Activated B cell treated with CpG ODN at 0.5 μM for 24 hours (primary cell): ENCODE data around the gene ZFP82. TPM values are rescaled to one million over a fixed set of nuclear protein-coding genes. Genes with fewer than 3 reads are reported as not detected.

Experiments
- ATAC-seq: fragments of 200-7000 bp; cut with Tn5 transposase; one replicate; pipeline ENCODE4 v1.10.0; 2021; ENCODE audit warnings: low read depth, mild to moderate bottlenecking, moderate library complexity
- CTCF ChIA-PET: fragments of 350-600 bp; sonication (Branson Sonifier 250); formaldehyde crosslinking; loops from one replicate; lab custom pipeline; 2021; ENCODE audit warnings: antibody characterized with exemption; lab: Charles Lee
- POLR2A ChIA-PET: fragments of 350-600 bp; sonication (Branson Sonifier 250); formaldehyde crosslinking; loops from one replicate; lab custom pipeline; 2021; ENCODE audit warnings: antibody characterized with exemption; lab: Charles Lee
- DNase-seq: peaks from one replicate; pipeline ENCODE4 v3.0.0; 2022
- H3K27ac Mint-ChIP-seq: one replicate; pipeline ENCODE4 v1.8.0; 2020; ENCODE audit warnings: mixed read lengths
- H3K27me3 Mint-ChIP-seq: one replicate; pipeline ENCODE4 v1.8.0; 2021; ENCODE audit warnings: mixed read lengths
- H3K36me3 Mint-ChIP-seq: one replicate; pipeline ENCODE4 v1.8.0; 2021; ENCODE audit warnings: low read depth, mixed read lengths
- H3K4me1 Mint-ChIP-seq: one replicate; pipeline ENCODE4 v1.8.0; 2021; ENCODE audit warnings: mixed read lengths
- H3K4me3 Mint-ChIP-seq: one replicate; pipeline ENCODE4 v1.8.0; 2020; ENCODE audit warnings: mild to moderate bottlenecking, mixed read lengths
- H3K9me3 Mint-ChIP-seq: one replicate; pipeline ENCODE4 v1.8.0; 2020; ENCODE audit warnings: mixed read lengths
- CTCF ChIP-seq: fragments of 200-600 bp; IDR thresholded peaks from one replicate; pipeline ENCODE4 v1.8.0; 2022; ENCODE audit warnings: antibody characterized with exemption, mild to moderate bottlenecking
- intact Hi-C: fragments of 100-400 bp; cut with micrococcal nuclease; formaldehyde crosslinking; loops from one replicate; pipeline ENCODE4 v1.15.1; 2024
- total RNA-seq: library from RNA; stranded (reverse); gene quantifications from 2 replicates; pipeline ENCODE4 v1.2.3, GENCODE V29; 2022

The ZFP82 gene
- total RNA-seq, 1 donor from 2014 or later = 11.4 TPM

- peaks cover 31% of the 10 kb centered on the region for H3K4me1 Mint-ChIP-seq
- TF ChIP-seq CTCF = no peak
- peaks cover 3% of the 10 kb centered on the region for H3K9me3 Mint-ChIP-seq
- H3K27ac Mint-ChIP-seq = peak overlapping the region; percentile 97
- ChIA-PET POLR2A (interaction anchor here (0.6 to 3.1 kb wide), 6 partner anchors 13 to 672 kb away, joined by 3 to 14 read pairs (median 4); partner anchors contain the start of genes PSENEN, U2AF1L4, ZFP14 and ZNF566), CTCF (interaction anchor here (1.0 kb wide), 1 partner anchor 65 kb away, joined by 5 read pairs; no protein-coding TSS in a partner anchor)
- intact Hi-C loops = loop anchor here (1.0 to 10.0 kb wide), 5 partner anchors 39 to 157 kb away; partner anchors contain the start of genes ZFP14, ZNF529 and ZNF566
- peak overlapping the region; percentile 97 for H3K4me3 Mint-ChIP-seq
- H3K27me3 Mint-ChIP-seq = peaks cover 13% of the 10 kb centered on the region
- peaks cover 16% of the 10 kb centered on the region for H3K36me3 Mint-ChIP-seq
- no peak for ATAC-seq
- DNase-seq = no peak
Measured at GRCh38 chr19:36417752-36418286, 625 bp downstream of the ZFP82 start.

- no peak for TF ChIP-seq CTCF
- no peak for DNase-seq
- Mint-ChIP-seq H3K27me3 (no peaks in the 10 kb centered on the region), H3K36me3 (peaks cover 61% of the 10 kb centered on the region), H3K9me3 (no peaks in the 10 kb centered on the region), H3K4me3 (no peak overlapping the region), H3K4me1 (peaks cover 5% of the 10 kb centered on the region), H3K27ac (no peak overlapping the region)
- intact Hi-C loops = loop anchor here (10.0 kb wide), 1 partner anchor 165 kb away; the partner anchor contains the start of gene ZNF529
- no peak for ATAC-seq
- ChIA-PET POLR2A (interaction anchor here (0.6 kb wide), 1 partner anchor 334 kb away, joined by 4 read pairs; no protein-coding TSS in a partner anchor), CTCF (no interaction called here)
Measured at GRCh38 chr19:36409841-36410240, 8.6 kb downstream of the ZFP82 start.

- Mint-ChIP-seq H3K36me3 (peaks cover 68% of the 10 kb centered on the region), H3K4me1 (peaks cover 5% of the 10 kb centered on the region), H3K27me3 (no peaks in the 10 kb centered on the region), H3K4me3 (no peak overlapping the region), H3K9me3 (no peaks in the 10 kb centered on the region), H3K27ac (no peak overlapping the region)
- DNase-seq (no peak), ATAC-seq (no peak)
- ChIA-PET POLR2A (no interaction called here), CTCF (no interaction called here)
- no peak for TF ChIP-seq CTCF
- intact Hi-C loops = no loop called here
Measured at GRCh38 chr19:36408101-36408500, 10.3 kb downstream of the ZFP82 start.

GRCh38 chr19:36404498-36404897, 13.9 kb downstream of the ZFP82 start:
- no peak overlapping the region for H3K27ac Mint-ChIP-seq
- POLR2A ChIA-PET = interaction anchor here (1.4 kb wide), 1 partner anchor 14 kb away, joined by 3 read pairs; the partner anchor contains the start of gene ZFP82
- H3K36me3 Mint-ChIP-seq = peaks cover 63% of the 10 kb centered on the region
- ATAC-seq = no peak
- TF ChIP-seq CTCF = no peak
- H3K27me3 Mint-ChIP-seq = no peaks in the 10 kb centered on the region
- intact Hi-C loops = no loop called here
- peaks cover 7% of the 10 kb centered on the region for H3K9me3 Mint-ChIP-seq
- no peak for DNase-seq
- H3K4me1 Mint-ChIP-seq = peaks cover 22% of the 10 kb centered on the region
- H3K4me3 Mint-ChIP-seq = no peak overlapping the region
- CTCF ChIA-PET = no interaction called here

GRCh38 chr19:36401475-36401874, 17.0 kb downstream of the ZFP82 start:
- Mint-ChIP-seq H3K27ac (peak overlapping the region; percentile 85), H3K4me3 (peak overlapping the region; percentile 69), H3K9me3 (peaks cover 7% of the 10 kb centered on the region), H3K27me3 (no peaks in the 10 kb centered on the region), H3K36me3 (peaks cover 63% of the 10 kb centered on the region), H3K4me1 (peaks cover 22% of the 10 kb centered on the region)
- TF ChIP-seq CTCF = no peak
- intact Hi-C loops = loop anchor here (1.0 to 2.0 kb wide), 2 partner anchors 22 to 91 kb away; partner anchors contain the start of gene ZFP14
- CTCF ChIA-PET = no interaction called here
- POLR2A ChIA-PET = interaction anchor here (0.8 to 1.4 kb wide), 4 partner anchors 17 to 387 kb away, joined by 3 to 10 read pairs (median 8); partner anchors contain the start of genes ALKBH6, ZFP14, ZFP82 and ZNF566
- DNase-seq (no peak), ATAC-seq (peak; percentile 95)
